GM19240 (cell line): ENCODE measurements around the gene DAB1.
"Not testable (repeated sequence)": the region's sequence is repeated elsewhere in the genome, so short reads cannot be mapped to it uniquely, and the experiment has no call there.

Experiments used
- DNase-seq: peaks from one replicate; pipeline ENCODE4 v3.0.0; 2011; ENCODE audit warnings: low spot score; ENCODE audit not compliant: insufficient read length

DAB1 gene

DNA sequence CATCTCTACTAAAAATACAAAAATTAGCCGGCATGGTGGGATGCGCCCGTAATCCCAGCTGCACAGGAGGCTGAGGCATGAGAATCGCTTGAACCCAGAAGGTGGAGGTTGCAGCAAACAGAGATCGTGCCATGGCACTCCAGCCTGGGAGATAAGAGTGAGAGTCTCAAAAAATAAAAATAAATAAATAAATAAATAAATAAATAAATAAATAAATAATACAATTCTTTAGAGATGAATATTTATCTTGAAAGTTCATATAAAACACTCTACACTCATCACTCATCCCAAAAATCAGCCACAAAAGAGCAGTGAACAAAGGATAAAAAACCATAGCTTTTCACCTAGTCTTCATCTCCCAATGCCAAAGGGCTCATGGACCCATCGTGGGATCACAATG, 295.9 kb downstream of the DAB1 start:
- DNase-seq = no peak

DNA sequence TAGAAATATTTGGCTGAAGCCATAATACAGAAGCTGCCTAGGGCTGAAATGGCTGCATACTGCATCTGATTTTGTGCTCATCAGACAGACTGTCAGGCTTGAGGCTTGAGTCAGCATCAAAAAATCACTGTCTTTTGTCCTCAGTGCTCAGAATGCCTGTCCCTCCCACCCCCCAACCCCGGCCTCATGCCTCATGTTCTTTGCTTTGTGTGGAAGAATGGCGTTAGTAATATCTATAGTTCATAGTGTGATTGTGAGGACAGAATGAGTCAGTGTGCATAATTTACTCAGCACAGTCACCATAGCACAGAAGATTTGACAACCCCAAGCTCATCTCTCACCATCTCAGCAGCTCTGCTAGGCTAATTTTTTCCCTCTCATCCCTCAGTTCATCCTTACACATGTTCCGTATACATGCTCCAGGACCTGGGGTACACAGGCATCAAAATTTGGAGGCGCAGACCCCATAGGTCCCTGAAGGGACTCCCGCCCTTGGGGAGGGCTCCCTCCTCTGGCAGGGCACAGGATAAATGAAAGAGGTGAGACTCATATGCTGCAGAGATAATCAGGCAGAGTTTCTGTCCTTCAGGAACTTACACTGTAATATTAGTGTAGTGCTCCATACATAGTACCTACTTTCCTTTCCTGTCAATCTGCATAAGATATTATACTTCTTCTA, 299.0 kb downstream of the DAB1 start:
- no peak for DNase-seq

DNA sequence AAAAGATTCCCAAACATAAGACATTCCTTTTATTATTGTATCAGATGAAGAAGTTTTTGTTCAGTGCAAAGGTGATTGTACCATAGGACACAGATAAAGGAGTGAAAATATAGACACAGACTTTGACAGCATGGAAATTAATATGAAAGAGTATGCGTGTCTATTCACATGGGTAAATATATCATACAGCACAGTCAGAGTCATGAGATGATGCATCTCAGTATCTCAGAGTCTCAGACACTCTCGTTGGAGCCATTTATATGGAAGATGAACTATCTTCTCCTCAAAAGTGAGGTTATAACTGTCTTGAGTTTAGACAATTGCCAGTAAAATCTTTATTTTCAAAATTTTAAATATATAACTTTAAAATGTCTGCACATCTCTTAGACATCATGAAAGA, 299.7 kb downstream of the DAB1 start:
- no peak for DNase-seq

DNA sequence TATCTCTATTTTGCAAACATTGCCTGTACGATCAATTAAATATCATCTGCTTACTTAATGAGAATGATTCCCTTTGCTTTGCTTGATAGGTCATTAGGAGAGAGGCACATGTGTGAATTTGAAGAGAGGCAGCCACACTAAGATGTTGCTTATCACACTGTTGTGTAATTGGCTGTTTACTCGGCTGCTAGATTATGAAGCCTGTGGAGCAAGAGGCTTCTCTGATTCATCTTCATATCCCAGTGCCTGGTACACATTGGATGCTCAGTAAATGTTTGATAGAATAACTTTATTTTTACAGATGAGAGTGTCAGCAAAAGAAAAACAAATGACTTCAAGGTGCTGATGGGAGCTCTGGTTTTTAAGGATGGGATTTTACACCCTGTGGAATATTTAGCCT, 301.8 kb downstream of the DAB1 start:
- no peak for DNase-seq

DNA sequence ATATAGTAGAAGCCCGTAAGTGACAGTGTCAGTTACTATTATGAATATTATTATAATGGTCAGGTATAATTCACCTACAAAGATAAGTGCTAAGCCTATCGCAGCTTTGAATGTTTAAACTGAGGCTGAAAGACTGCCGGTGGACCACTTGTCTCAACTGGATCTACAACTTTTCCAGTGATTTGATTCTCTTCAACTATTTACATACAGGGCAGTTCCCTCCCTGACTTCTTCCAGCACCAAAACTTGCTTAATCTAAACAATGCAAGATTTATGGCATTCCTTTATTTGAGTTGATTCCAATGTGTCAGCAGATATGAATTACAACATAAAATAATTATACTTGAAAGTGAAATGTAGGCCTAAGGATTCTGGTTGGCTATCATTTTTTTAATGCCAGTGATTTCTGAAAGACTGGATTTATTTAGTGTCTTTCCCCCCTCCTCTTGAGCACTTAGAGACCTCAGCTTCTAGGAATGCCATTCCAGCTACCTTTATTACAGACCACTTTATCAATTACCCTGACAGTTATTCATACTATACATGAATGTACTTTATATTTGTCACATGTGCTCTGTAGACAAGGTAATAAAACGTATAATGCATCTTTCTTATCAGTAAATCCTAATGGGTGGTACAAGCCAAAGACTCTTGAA, 304.8 kb downstream of the DAB1 start:
- DNase-seq = no peak

DNA sequence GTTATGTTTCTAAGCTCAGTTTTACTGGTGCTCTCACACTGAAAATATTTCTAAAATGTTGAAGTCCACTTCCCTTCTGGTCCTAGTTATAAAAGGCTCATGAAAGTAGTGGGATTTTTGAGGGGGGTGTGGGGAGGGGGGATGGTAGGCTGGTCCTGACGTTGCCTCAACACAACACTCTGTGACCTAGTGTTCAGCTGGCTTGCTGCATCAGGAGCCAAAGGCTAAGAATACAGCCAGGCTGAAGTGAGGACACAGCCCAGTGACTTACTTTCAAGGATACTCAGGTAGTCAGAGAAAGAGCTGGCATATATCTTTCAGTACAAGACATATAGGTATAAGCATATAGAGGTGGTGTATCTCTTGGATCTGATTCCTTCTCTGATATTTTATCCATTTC, 306.1 kb downstream of the DAB1 start:
- no peak for DNase-seq

DNA sequence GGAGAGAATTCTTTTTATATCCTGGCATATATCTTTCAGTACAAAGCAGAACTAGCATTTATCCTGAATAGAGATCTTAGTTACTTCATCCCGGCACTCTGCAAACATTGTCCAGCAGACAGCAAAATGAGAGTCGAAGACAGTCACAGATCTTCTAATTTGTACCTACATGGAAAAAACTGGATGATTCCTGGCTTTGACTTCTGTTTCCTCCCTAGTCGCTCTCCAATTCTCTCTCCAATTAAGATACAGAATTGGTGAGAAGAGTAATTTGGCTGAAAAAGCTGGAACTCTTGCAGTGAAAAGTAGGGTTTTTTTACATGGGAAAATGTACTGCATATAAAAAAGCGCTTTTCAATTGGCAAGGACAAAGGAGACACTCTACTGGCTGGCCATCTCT, 307.0 kb downstream of the DAB1 start:
- no peak for DNase-seq

DNA sequence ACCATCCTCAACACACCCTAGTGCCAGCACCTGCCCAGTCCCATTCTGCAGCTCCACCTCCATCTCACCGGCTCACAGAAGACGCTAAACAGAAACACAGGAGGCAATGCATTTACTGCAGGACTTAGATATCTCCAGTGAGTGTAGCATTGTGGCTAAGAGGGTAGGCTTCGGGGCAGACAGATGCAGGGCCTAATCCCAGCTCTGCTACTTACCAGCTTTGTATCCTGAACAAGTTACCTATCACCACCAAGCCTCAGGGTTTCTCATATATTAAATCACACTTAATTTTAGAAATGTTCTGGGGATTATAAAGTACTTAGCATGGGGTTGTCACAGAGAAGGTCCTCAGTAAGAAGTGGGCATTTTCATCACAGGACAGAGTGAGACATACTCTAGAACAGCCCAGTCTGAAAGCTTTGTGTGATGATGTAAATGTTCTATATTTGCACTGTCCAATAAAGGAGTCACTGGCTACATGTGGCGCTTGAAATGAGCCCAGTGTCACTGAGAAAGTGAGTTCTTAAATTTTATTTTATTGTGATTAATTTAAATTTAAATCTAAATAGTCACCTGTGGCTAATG, 308.7 kb downstream of the DAB1 start:
- DNase-seq = no peak

DNA sequence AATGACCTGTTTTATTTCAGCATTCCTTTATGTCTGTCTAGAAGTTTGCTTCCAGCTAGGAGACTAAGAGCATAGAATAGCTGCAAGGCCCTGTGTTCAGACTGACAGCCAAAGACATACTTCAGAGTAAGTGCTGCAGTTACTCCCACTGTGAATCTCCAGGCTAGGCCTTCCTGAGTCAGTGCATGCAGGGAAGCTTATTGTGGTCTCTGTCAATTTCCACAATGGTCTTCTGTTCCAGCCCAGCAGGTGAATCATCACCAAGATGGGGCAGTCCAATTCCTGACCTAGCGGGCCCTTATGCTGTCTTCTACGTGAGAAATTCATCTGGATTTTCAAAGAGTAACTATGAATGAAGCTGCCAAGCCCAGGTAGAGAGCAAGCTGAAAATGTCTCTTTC, 311.7 kb downstream of the DAB1 start:
- no peak for DNase-seq

DNA sequence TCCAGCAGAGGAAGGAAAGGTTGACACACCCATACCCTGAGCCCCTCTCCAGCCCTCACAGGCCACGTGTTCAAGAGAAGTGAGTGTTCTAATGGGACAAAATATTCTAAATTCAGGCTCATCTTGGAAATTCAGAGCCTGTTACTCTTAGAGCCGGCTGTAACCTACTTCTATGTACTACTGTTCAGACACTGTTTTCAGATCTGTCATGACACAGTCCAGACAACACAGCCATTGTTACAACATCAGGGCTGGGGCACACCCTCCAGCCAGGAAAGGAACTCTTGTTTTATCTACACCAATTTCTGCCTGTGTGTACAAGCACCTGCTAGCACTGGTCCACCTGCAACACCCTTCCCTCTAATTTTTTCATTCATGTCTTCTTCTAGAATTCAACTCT, 312.7 kb downstream of the DAB1 start:
- no peak for DNase-seq

DNA sequence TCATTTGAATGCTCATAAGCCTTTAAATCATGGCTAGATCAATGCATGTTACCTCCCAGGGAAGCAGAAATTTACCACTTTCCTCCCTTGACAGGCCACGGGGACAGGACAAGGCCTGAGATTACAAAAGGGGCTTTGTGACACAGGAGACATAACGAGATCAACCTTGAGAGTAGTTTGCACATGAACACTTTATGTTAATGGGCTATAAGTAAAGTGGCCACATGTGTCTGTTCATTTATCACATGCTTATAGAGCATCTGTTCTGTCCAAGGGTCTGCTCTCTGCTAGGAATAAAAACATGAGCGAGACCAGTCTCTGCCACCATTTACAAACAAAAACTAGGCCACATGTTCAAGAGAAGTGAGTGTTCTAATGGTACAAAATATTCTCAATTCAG, 314.0 kb downstream of the DAB1 start:
- no peak for DNase-seq

DNA sequence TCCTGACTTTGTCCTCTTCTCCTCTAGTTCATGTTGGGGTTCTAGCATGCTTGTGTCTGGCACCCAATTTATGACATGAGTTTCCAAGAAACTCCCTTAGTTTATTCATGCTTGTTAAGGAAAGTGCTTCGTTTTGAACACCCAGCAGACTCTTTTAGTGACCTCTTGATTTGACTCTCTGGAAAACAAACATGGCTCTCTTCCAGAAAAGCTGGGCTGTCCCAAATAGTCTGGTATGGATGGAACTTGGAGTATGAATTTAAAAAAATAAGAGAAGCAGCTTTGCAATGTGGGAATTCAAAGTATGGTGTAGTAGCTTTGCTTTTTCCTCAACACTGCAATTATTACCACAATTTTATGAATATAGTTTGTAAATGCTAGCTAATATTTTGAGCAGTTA, 314.6 kb downstream of the DAB1 start:
- DNase-seq = no peak

DNA sequence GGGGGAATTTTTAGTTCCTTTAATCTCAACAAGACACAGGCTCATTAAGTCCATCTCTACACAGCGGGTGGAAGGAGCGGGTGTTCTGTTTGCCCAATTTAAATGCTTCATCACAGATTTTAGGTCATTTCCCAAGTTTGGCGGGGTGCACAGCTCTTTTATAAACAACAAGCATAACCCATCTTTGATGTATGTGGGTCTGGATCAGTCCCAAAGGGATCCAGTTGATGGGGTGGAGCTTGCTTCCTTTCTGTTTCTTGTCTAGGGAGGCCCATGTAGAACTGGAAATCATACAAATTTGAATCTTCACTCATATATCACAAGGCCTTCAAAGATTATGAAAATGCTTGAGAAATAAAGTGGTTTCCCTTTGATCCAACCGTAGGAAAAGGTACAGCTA, 317.6 kb downstream of the DAB1 start:
- DNase-seq = no peak

DNA sequence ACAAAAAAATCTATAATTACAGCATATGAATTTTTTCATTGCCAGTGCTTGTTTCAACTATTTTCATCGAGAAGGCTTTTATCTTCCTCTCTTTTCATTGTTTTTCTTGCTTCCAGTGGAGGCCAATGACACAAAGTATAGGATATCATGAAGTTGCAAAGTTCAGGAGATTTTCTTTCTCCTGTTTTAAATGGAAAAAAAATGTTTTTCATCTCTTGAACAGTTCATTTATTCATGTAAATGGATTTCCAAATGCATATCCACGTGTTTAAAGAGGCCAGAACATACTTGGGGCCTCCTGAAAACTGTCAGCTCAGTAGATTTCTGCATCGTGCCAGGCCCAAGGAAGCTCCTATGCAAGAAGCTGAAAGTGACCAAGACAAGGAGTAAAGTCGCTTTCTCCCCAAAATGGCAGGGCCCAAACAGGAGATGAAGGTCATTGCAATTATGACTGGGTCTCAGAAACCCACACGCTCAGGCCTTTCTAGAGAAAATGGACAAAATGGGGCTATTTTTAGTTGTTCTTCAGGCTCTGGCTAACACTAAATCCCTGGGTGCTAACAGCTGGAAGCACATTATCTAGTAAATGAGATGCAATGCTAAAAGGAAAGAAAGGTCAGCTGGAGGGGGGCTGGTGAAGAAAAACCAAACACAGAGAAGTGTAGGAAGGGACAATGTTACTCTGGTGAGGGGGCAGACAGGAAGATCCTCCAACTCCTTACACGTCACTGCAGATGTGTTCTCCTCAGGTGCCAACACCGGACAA, 321.1 kb downstream of the DAB1 start:
- no peak for DNase-seq

DNA sequence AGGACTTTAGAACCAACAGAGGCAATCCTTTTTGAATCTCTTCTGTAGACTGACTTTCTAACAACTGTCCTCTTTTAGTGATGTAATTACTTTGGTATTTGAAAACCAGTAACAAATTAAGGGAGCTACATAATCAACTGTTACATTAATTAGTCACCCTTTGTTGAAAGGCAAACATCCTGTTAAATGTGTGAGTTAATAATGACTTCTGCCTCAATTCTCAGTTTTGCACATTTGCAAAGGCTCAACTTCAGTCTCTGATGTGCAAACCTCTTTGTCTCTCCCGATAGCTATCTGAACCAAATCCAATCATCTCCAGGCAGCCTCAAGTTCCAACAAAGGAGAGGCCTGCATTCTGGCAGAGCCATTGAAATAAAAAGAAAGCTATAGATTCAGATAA, 322.7 kb downstream of the DAB1 start:
- no peak for DNase-seq

DNA sequence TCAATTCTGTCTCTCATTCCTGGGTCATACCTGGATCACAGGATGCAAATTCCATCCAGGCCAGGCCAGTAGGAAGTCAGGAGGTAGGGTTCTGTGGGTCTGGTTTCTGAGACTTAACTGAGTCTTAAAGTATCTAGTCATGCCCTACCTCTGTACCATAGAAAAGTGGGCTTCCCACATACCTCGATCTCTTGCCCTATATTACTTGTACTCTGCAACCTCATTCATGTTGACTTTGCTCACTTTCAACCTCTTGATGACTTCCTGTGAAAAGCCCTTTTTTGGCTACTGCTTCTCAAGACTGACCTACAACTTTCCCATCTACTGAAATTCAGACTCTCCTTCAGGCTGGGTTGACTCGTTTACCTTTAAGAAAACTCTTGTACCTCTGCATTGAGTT, 329.1 kb downstream of the DAB1 start:
- no peak for DNase-seq

DNA sequence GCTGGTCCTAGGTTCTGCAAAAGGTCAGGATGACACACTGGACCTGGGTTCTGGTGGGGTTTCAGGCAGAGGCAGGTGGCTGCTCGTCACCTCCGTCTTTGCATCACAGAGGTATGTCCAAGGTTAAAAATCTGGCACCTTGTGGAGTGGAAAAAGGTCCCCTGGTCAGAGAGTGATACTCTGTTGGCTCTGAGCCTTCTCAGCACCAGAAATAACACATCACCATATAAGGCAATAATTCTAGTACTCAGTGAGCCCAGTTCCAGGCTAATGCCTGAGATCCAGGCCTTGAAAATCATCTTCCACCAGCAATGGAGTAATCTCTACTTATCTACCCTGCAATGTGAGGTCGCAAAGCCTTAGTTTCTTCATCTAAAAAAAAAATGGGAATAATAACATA, 330.7 kb downstream of the DAB1 start:
- DNase-seq = no peak

DNA sequence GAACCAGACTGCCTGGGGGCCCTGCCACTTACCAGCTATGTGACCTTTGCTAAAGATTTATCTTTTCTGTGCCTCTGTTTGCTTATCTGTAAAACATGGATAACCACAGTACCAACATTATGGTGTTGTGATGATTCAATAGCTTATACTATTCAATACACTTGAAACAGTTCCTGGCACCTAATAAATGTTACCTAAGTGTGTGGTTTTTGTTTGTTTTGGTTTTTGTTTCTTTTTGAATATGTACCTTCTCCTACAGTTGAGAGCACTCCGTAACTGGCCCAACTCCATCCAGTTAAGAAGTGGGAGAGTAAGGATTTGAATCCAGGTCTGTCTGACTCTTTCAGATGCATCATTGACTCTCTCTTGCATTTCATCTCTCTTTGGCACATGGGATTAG, 332.2 kb downstream of the DAB1 start:
- DNase-seq = no peak

DNA sequence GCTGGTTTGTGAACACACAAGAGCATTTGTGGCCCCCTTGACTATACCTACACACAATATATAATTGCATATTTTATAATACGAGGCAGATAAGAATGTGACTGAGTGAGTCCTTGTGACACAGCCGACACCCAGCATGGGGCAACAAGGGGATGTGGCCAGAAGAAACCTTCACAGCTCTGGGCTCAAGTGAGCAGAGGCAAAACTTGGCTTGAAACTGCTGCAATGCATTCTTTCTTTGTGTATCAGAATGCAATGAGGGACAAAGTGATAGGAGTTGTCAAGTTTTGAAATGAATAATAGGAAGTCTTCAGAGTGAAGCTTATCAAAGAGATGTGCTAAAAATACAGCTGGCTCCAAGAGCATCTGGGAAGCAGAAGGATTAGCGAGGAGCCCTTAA, 334.0 kb downstream of the DAB1 start:
- no peak for DNase-seq

DNA sequence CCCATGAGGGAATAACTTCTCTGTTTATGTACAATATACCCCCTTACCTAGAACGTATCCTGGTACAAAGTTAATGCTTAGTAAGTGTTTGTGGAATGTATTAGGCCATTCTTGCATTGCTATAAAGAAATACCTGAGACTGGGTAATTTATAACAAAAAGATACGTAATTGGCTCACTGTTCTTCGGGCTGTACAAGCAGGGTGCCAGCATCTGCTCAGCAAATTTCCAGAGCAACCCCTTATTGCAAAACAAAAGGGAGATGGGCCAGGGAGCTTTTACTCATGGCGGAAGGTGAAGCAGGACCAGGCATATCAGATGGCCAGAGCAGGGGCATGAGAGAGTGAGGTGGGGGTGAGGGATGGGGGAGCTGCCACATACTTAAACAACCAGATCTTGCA, 334.6 kb downstream of the DAB1 start:
- DNase-seq = no peak

DNA sequence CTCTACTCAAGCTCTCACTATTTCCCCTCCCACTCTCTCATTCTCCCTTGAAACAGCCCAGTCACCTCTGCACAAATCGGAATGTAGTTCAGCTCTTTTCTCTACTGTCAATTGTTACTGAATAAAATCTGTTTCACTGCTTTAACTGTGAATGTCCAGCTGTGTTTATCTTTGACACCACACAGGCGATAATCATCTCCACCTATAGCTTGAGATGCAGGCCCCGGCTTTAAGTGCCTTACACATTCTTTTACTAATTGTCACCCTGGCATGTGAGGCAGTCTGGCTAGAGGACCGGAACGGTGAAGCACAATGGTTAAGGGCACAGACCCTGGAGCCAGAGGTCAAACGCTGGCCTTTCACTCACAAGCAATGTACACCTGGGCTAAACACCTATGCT, 335.2 kb downstream of the DAB1 start:
- no peak for DNase-seq

DNA sequence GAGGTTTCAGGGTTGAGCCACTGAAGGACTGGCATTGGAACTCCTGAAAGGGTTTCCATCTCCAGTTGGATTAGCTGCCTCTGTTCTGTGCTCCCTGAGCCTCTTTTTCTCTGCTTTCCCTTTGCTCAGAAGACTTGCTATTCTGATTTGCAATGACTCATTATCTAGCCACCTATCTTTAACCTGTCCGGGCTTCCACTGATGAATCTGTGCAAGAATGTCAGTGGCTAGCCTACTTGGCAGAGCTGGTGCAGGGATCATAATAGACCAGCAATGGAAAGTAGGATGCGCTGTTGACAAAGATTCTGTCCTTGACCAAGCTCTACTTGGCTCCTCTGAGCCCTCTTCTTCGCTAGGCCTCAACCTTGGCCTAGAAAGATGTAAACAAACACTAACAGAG, 336.2 kb downstream of the DAB1 start:
- DNase-seq = not testable (repeated sequence)
